Measurements from ENCODE around the gene SLCO4A1. TPM values are rescaled to one million over a fixed set of nuclear protein-coding genes. Genes with fewer than 3 reads are reported as not detected.

SLCO4A1 gene
- total RNA-seq, 2 donors from 2014 or later: 2.9 to 5.0 TPM

- Mint-ChIP-seq H3K4me3 (no peak overlapping the region), H3K9me3 (no peaks in the 10 kb centered on the region), H3K36me3 (ENCODE audit: low read depth) (no peaks in the 10 kb centered on the region), H3K27ac (no peak overlapping the region), H3K4me1 (peaks cover 5% of the 10 kb centered on the region), H3K27me3 (ENCODE audit: insufficient read depth) (peaks cover 16% of the 10 kb centered on the region)
- Histone ChIP-seq H3K27me3 (ENCODE audit: control insufficient read depth, insufficient read depth, low read length, poor library complexity, severe bottlenecking) (peaks cover 24% of the 10 kb centered on the region), H3K9ac (ENCODE audit: extremely low read depth, low read length, poor library complexity, severe bottlenecking) (no peak overlapping the region), H3K4me1 (ENCODE audit: control insufficient read depth, insufficient read depth, low read length) (no peaks in the 10 kb centered on the region), H3K36me3 (ENCODE audit: control insufficient read depth, insufficient read depth, low read length) (no peaks in the 10 kb centered on the region), H3K4me3 (ENCODE audit: low read length) (no peak overlapping the region), H3K9me3 (ENCODE audit: control insufficient read depth, low read length) (no peaks in the 10 kb centered on the region), H3K27ac (ENCODE audit: low read depth, low read length) (no peak overlapping the region)
- 87 to 95% methylated on average over 11 to 21 of the region's 21 CpGs for WGBS, 2 experiments (ENCODE audit: insufficient coverage in 1 of 2, insufficient read length in 1 of 2)
- no peak for TF ChIP-seq CTCF (conservative IDR thresholded peaks at IDR 0.05)
- DNase-seq: no peak
These were observed 6.2 kb downstream of the SLCO4A1 start for GRCh38 chr20:62648318-62648995.

GRCh38 chr20:62649140-62649539, 6.8 kb downstream of the SLCO4A1 start:
- DNase-seq: no peak
- no peak overlapping the region for H3K9ac ChIP-seq (ENCODE audit: extremely low read depth, low read length, poor library complexity, severe bottlenecking)
- H3K36me3 ChIP-seq (ENCODE audit: control insufficient read depth, insufficient read depth, low read length): no peaks in the 10 kb centered on the region
- H3K9me3 ChIP-seq (ENCODE audit: control insufficient read depth, low read length): no peaks in the 10 kb centered on the region
- no peak for TF ChIP-seq CTCF (conservative IDR thresholded peaks at IDR 0.05)
- H3K4me1 ChIP-seq (ENCODE audit: control insufficient read depth, insufficient read depth, low read length): no peaks in the 10 kb centered on the region
- Mint-ChIP-seq H3K4me3 (no peak overlapping the region), H3K27ac (no peak overlapping the region), H3K4me1 (peaks cover 5% of the 10 kb centered on the region), H3K36me3 (ENCODE audit: low read depth) (no peaks in the 10 kb centered on the region), H3K9me3 (no peaks in the 10 kb centered on the region), H3K27me3 (ENCODE audit: insufficient read depth) (peaks cover 9% of the 10 kb centered on the region)
- H3K4me3 ChIP-seq (ENCODE audit: low read length): no peak overlapping the region
- H3K27ac ChIP-seq (ENCODE audit: low read depth, low read length): no peak overlapping the region
- 64 to 90% methylated on average over 4 to 6 of the region's 6 CpGs for WGBS, 2 experiments (ENCODE audit: insufficient coverage in 1 of 2, insufficient read length in 1 of 2)
- H3K27me3 ChIP-seq (ENCODE audit: control insufficient read depth, insufficient read depth, low read length, poor library complexity, severe bottlenecking): peaks cover 17% of the 10 kb centered on the region

GRCh38 chr20:62650551-62651284, 8.4 kb downstream of the SLCO4A1 start:
- no peak for TF ChIP-seq CTCF (conservative IDR thresholded peaks at IDR 0.05)
- H3K9ac ChIP-seq (ENCODE audit: extremely low read depth, low read length, poor library complexity, severe bottlenecking): no peak overlapping the region
- no peak overlapping the region for H3K4me3 ChIP-seq (ENCODE audit: low read length)
- H3K4me3 Mint-ChIP-seq: no peak overlapping the region
- peaks cover 2% of the 10 kb centered on the region for H3K27me3 ChIP-seq (ENCODE audit: control insufficient read depth, insufficient read depth, low read length, poor library complexity, severe bottlenecking)
- no peak for DNase-seq
- H3K27me3 Mint-ChIP-seq (ENCODE audit: insufficient read depth): no peaks in the 10 kb centered on the region
- no peak overlapping the region for H3K27ac ChIP-seq (ENCODE audit: low read depth, low read length)
- no peaks in the 10 kb centered on the region for H3K4me1 ChIP-seq (ENCODE audit: control insufficient read depth, insufficient read depth, low read length)
- H3K36me3 ChIP-seq (ENCODE audit: control insufficient read depth, insufficient read depth, low read length): no peaks in the 10 kb centered on the region
- no peaks in the 10 kb centered on the region for H3K36me3 Mint-ChIP-seq (ENCODE audit: low read depth)
- H3K9me3 ChIP-seq (ENCODE audit: control insufficient read depth, low read length): no peaks in the 10 kb centered on the region
- no peak overlapping the region for H3K27ac Mint-ChIP-seq
- no peaks in the 10 kb centered on the region for H3K9me3 Mint-ChIP-seq
- 90 to 93% methylated on average over 22 to 24 of the region's 24 CpGs for WGBS, 2 experiments (ENCODE audit: insufficient coverage in 1 of 2, insufficient read length in 1 of 2)
- H3K4me1 Mint-ChIP-seq: peaks cover 5% of the 10 kb centered on the region
